ENCODE measurements around the gene TCEA3.

DNA sequence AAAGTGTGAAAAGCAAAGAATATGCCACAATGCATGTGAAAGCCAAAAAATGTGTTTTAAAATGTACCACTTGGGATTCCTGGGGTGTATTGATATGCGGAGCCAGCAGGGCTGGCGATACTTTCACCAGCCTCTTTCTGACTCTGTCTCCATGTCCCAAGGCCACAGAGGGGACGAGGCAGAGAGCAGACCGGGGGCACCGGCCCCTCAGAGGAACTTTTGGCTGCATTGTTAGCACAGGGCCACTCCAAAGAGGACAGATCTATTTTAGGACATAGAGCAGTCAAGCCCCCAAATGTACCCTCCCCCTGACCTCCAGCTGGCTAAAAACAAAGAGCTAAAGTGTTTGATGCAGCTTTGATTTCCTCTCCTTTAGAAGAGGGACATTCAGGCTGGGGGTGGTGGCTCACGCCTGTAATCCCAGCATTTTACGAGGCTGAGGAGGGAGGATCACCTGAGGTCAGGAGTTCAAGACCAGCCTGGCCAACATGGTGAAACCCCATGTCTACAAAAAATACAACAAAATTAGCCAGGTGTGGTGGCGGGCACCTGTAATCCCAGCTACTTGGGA, 29.3 kb downstream of the TCEA3 start:
- TF ChIP-seq POLR2A (IDR thresholded peaks at IDR 0.05) = no peak
- TF ChIP-seq, protein P1, sequence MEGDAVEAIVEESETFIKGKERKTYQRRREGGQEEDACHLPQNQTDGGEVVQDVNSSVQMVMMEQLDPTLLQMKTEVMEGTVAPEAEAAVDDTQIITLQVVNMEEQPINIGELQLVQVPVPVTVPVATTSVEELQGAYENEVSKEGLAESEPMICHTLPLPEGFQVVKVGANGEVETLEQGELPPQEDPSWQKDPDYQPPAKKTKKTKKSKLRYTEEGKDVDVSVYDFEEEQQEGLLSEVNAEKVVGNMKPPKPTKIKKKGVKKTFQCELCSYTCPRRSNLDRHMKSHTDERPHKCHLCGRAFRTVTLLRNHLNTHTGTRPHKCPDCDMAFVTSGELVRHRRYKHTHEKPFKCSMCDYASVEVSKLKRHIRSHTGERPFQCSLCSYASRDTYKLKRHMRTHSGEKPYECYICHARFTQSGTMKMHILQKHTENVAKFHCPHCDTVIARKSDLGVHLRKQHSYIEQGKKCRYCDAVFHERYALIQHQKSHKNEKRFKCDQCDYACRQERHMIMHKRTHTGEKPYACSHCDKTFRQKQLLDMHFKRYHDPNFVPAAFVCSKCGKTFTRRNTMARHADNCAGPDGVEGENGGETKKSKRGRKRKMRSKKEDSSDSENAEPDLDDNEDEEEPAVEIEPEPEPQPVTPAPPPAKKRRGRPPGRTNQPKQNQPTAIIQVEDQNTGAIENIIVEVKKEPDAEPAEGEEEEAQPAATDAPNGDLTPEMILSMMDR (IDR thresholded peaks at IDR 0.05) = no peak
